GM19397 (cell line): ENCODE results near the gene TPRKB.
"Not testable (repeated sequence)": the region's sequence is repeated elsewhere in the genome, so short reads cannot be mapped to it uniquely, and the experiment has no call there.

Source experiments
- ATAC-seq: cut with Tn5 transposase; IDR thresholded peaks from one replicate; pipeline ENCODE4 v1.9.1; 2021; ENCODE audit warnings: mild to moderate bottlenecking, moderate library complexity; ENCODE audit not compliant: unreplicated experiment

Gene TPRKB

DNA sequence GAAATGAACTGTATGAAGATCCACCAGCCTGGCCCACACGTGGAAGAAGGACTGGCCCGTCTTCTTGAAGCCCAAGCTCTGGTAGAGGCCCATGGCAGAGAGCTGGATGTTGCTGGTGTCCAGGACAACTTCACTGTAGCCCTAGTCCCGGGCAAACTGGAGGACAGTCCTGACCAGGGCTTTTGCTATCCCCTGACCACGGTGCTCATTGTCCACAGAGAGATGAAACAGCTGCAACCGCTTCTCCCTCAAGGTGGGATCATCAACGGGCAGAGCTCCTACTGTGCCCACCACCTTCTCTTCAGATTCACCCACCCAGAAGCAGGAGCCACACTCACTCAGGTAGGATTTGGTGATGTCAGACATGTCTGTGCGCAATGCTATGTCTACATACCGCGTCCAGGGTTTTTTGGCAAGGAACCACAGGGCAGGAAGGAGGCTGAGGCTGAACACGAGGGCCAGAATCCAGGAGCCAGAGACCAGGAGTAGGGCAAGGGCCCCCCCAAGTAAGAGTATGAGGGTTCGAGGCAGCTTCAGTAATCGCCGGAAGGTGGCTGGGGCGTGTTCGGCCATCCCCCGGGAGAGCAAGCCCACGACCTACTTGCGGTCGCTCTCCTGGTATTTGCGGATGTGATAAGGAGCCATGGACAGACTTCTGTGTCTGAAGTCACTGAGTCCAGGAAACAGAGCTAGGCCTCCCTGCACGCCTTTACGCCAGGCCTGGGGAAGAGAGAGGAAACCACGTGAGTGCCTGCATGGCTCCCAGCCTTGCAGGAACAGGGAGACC, 36.3 kb downstream of the TPRKB start:
- no peak for ATAC-seq

GRCh38 chr2:73700131-73700611, 37.0 kb downstream of the TPRKB start:
- no peak for ATAC-seq

- no peak for ATAC-seq
Observed at GRCh38 chr2:73699437-73699836, 37.7 kb downstream of the TPRKB start.

DNA sequence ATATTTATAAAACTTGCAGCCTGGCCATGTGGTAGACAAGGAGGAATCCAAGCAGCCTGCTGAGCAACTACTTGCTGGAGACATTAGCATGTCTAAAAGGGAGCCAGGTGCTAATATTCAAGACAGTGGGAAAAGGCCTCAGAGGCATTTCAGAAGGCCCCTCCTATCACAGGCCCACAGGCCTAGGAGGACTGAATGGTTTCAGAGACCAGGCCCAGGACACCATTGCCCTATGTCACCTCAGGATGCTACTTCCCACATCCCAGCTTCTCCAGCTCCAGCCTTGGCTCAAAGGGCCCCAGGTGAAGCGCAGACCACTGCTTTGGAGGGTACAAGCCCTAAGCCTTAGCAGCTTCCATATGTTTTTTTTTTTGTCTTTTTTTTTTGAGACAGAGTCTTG, 39.0 kb downstream of the TPRKB start:
- ATAC-seq, result no peak

GRCh38 chr2:73697606-73698005, 39.5 kb downstream of the TPRKB start:
- no peak for ATAC-seq

GRCh38 chr2:73696985-73697384, 40.2 kb downstream of the TPRKB start:
- not testable (repeated sequence) for ATAC-seq

- ATAC-seq, result not testable (repeated sequence)
Observed at GRCh38 chr2:73696521-73696920, 40.6 kb downstream of the TPRKB start.

DNA sequence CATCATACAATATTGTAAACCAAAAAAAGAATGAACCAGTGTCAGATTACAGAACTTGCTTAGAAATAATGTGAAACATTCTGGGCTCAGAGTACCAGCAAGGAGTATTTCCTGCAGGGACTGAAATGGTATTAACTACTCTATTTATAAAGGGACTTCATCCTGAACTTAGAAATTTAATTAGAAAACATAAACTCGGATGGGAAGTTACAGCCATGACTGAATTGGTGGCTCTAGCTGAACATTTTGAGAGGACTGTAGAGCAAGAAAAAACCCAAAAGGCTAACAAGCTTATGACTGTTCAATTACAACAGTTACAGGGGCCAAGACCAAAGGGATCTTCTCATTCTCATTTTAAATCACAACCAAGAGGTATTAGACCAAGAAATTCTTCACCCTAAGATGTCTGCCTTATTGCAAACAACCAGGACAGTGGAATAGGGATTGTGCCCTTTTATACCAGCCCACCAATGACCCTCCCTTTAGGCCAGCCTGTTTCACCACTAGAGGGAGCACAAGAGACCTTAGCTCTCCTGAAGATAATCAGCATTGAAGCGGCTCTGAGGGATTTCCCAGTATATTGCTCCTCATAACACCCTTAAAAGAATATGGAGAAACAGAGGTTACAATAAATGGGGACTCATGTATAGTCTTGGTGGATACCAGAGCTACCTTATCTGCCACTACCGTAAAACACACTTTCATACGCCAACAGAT, 46.6 kb downstream of the TPRKB start:
- ATAC-seq, result not testable (repeated sequence)

GRCh38 chr2:73688494-73688893, 48.7 kb downstream of the TPRKB start:
- ATAC-seq, result not testable (repeated sequence)

GRCh38 chr2:73685764-73686438, 51.2 kb downstream of the TPRKB start:
- no peak for ATAC-seq

GRCh38 chr2:73684905-73685304, 52.2 kb downstream of the TPRKB start:
- not testable (repeated sequence) for ATAC-seq

DNA sequence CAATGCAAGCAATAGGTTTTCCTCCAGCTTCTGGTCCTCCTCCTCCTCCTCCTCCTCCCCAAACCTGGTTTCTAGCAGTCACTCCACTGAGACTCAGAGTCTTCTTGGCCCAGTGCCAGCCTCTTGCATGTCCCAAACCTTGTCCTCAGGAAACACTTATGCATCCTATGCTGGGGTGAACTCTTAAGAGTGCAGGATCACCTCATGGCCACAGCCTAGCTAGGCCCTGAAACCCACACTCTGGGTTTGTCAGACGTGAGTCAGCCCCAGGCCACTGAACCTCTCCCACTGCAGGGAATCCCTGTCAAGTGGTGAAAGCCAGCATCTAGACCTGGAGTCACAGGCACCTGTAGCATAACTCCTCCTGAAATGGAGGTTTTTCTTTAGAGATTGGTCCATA, 52.8 kb downstream of the TPRKB start:
- ATAC-seq, result not testable (repeated sequence)

- not testable (repeated sequence) for ATAC-seq
Observed at GRCh38 chr2:73679951-73680571, 57.1 kb downstream of the TPRKB start.
